Lower lobe of right lung (tissue), 2 donors: ENCODE measurements around the gene GART. TPM values are rescaled to one million over a fixed set of nuclear protein-coding genes. Genes with fewer than 3 reads are reported as not detected.
"Not testable (repeated sequence)": the region's sequence is repeated elsewhere in the genome, so short reads cannot be mapped to it uniquely, and the experiment has no call there.

Experiments
- ATAC-seq, 2 donors: fragments of 200-7000 bp; cut with Tn5 transposase; one replicate each; pipeline ENCODE4 v1.9.1; 2020 to 2022; ENCODE audit warnings: mild to moderate bottlenecking in 2 of 2, moderate library complexity in 2 of 2
- DNase-seq: peaks from one replicate; pipeline ENCODE4 v3.0.0-alpha.2; 2020
- H3K27ac ChIP-seq: fragments of 200-600 bp; one replicate; pipeline ENCODE4 v1.8.0; 2022
- H3K27me3 ChIP-seq: fragments of 200-600 bp; one replicate; pipeline ENCODE4 v1.8.0; 2022; ENCODE audit warnings: low read depth
- H3K36me3 ChIP-seq: fragments of 200-600 bp; one replicate; pipeline ENCODE4 v1.8.0; 2022; ENCODE audit warnings: mild to moderate bottlenecking
- H3K4me1 ChIP-seq: fragments of 200-600 bp; one replicate; pipeline ENCODE4 v1.8.0; 2022
- H3K4me3 ChIP-seq: fragments of 200-600 bp; one replicate; pipeline ENCODE4 v1.8.0; 2022; ENCODE audit warnings: mild to moderate bottlenecking
- H3K9me3 ChIP-seq: fragments of 200-600 bp; one replicate; pipeline ENCODE4 v1.8.0; 2022
- intact Hi-C: fragments of 100-400 bp; cut with DNase I; formaldehyde crosslinking; loops from one replicate; pipeline ENCODE4 v1.11.0; 2022
- total RNA-seq: library from RNA; stranded (reverse); fragmentation: NEBNext Ultra II Directional; extraction: Animal tissue kit (Norgen Biotek cat#: 25700); gene quantifications from one replicate; pipeline ENCODE4 v1.2.1, GENCODE V29; 2021
- TF ChIP-seq, protein P1 (sequence below): fragments of 200-600 bp; IDR thresholded peaks from one replicate; pipeline ENCODE4 v1.8.0; 2022; ENCODE audit warnings: antibody characterized with exemption, mild to moderate bottlenecking
- donor health status: DM: no; HTN: yes; CAD: no; lungs with severe emphysema.

Gene GART
- total RNA-seq, 1 donor from 2014 or later: 53.8 TPM

DNA sequence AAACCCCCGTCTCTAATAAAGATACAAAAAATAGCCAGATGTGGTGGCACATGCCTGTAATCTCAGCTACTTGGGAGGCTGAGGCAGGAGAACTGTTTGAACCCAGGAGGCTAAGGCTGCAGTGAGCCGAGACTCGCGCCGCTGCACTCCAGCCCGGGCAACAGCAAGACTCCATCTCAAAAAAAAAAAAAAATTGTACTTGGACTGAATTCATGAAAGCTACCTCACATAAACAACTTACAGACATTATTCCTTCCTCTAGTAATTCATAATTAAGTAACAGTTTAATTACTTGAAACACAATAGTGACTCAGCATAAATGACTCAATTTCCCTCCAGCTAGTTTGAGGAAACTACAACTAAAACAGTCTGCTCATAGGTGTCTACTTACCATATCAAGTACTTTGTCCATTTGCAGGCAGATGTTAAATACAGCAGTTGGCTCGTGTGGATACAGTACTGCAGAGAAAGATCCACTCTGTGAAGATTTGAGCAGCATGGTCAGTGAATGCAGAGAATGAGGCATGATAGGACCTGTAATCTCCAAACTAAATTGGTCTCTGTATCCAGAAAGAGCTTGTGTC lies 37.1 kb upstream of the GART start:
- intact Hi-C loops: no loop called here
- no peaks in the 10 kb centered on the region for H3K9me3 ChIP-seq
- no peaks in the 10 kb centered on the region for H3K27me3 ChIP-seq
- H3K4me3 ChIP-seq: no peak overlapping the region
- ATAC-seq (peak in 1 of 2 donors; percentile 21), DNase-seq (no peak)
- H3K4me1 ChIP-seq: peaks cover 6% of the 10 kb centered on the region
- H3K36me3 ChIP-seq: peaks cover 43% of the 10 kb centered on the region
- TF ChIP-seq, protein P1, sequence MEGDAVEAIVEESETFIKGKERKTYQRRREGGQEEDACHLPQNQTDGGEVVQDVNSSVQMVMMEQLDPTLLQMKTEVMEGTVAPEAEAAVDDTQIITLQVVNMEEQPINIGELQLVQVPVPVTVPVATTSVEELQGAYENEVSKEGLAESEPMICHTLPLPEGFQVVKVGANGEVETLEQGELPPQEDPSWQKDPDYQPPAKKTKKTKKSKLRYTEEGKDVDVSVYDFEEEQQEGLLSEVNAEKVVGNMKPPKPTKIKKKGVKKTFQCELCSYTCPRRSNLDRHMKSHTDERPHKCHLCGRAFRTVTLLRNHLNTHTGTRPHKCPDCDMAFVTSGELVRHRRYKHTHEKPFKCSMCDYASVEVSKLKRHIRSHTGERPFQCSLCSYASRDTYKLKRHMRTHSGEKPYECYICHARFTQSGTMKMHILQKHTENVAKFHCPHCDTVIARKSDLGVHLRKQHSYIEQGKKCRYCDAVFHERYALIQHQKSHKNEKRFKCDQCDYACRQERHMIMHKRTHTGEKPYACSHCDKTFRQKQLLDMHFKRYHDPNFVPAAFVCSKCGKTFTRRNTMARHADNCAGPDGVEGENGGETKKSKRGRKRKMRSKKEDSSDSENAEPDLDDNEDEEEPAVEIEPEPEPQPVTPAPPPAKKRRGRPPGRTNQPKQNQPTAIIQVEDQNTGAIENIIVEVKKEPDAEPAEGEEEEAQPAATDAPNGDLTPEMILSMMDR: no peak
- no peak overlapping the region for H3K27ac ChIP-seq

DNA sequence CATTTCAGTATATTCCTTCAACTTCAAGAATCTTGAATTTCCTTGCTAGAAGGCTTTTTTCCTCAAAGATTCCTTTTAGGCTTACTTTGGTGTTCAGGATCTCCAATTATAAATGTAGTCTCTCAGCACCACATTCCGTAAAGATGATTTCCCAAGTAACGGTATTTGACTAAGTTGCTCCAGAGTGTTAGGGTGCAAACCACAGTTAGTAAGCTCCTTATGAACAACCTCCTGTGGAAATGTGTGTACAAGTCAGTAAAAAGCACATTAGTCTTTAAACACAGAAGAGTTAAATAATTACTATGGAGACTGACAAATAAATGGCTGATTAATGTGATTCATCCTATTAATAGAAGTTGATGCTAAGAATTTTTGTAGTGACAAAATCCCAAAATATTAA lies 36.3 kb upstream of the GART start:
- intact Hi-C loops: no loop called here
- ATAC-seq: no peak
- H3K9me3 ChIP-seq: no peaks in the 10 kb centered on the region
- peaks cover 6% of the 10 kb centered on the region for H3K4me1 ChIP-seq
- no peak overlapping the region for H3K27ac ChIP-seq
- TF ChIP-seq, protein P1: no peak
- peaks cover 51% of the 10 kb centered on the region for H3K36me3 ChIP-seq
- no peak overlapping the region for H3K4me3 ChIP-seq
- no peak for DNase-seq
- H3K27me3 ChIP-seq: no peaks in the 10 kb centered on the region

DNA sequence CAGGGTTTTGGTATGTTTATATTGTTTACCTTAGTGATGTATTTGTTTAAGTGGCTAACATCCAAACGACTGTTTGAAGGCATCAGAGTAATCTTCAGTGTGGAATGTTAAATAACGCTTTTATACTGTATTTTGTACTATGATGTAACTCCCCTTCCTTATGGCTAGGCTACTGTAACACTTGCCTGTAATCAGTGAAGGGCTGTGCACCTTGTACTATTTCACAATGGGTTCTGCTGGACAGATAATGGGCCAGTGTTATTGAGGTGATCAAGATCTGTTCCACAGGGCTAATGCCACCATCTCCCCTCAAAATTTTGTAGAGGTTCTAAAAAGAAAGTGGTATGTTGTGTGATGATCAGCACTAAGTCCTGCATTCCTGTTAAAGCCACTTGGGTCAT lies 34.8 kb upstream of the GART start:
- H3K4me3 ChIP-seq, H3K27me3 ChIP-seq, H3K9me3 ChIP-seq, H3K4me1 ChIP-seq, H3K27ac ChIP-seq, DNase-seq, intact Hi-C loops: not testable (repeated sequence)
- ATAC-seq: peak; percentile 27 to 43
- peaks cover 66% of the 10 kb centered on the region for H3K36me3 ChIP-seq

DNA sequence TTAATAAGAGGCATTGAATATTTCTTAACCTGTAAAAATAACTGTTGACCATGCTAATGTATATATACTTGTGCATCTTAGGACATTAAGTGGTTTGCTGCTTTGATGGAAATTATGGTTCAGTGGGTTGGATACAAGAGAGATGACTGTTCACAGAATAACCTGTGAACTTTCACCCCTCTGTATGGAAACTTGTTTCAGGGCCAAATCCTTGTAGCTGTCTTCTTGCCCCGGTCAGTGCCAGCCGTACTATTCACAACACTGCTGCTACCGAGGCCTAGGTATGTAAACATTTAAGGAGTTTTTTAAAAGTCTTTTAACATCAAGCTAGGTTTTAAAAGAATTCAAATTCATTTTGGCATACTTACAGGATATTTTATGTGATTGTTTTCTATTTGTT lies 30.4 kb upstream of the GART start:
- H3K27ac ChIP-seq: no peak overlapping the region
- H3K9me3 ChIP-seq: no peaks in the 10 kb centered on the region
- ATAC-seq: no peak
- DNase-seq: no peak
- intact Hi-C loops: no loop called here
- peaks cover 6% of the 10 kb centered on the region for H3K4me1 ChIP-seq
- H3K27me3 ChIP-seq: no peaks in the 10 kb centered on the region
- H3K36me3 ChIP-seq: peaks cover 99% of the 10 kb centered on the region
- no peak overlapping the region for H3K4me3 ChIP-seq
- TF ChIP-seq, protein P1: no peak

DNA sequence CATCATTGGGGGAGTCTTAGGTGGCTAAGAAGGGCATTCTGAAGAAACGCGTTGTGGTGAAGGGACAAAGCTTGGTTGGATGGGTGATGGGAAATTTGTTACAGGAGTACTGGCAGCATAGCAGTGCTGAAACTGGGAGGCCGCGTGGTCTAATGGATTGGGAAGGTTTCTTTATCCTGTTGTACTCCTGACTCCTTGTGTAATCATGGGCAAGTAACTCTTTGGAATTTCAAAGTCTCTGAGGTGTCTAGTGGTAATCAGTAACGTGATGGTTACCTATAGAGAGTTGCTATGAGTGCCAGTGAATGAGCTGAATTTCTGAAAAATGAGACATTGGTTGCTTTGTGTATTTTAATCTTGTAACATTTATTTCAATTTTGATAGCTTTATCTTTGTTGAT lies 28.1 kb upstream of the GART start:
- peaks cover 85% of the 10 kb centered on the region for H3K36me3 ChIP-seq
- TF ChIP-seq, protein P1: no peak

DNA sequence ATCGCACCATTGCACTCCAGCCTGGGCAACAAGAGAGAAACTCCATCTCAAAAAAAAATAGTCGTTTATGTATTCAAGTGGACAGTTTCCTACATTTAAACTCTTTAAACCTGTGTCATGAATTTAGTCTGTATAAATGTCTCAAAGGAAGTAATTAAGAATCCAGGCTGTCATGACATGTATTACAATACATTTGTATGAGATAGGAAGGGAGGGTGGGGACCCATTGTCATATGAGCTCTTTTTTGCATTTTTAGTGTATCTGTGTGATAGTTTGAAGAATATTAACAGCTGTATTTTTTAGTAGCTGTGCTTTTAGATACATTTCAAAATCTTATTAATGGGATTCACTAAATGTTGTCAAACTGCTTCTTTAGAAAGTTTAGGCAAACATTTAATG lies 26.5 kb upstream of the GART start:
- Histone ChIP-seq H3K4me3 (no peak overlapping the region), H3K36me3 (peaks cover 85% of the 10 kb centered on the region), H3K27ac (no peak overlapping the region), H3K4me1 (no peaks in the 10 kb centered on the region), H3K27me3 (no peaks in the 10 kb centered on the region), H3K9me3 (no peaks in the 10 kb centered on the region)
- intact Hi-C loops: no loop called here
- DNase-seq (no peak), ATAC-seq (no peak)
- TF ChIP-seq, protein P1: no peak

More for the DNA sequence above, 28.1 kb upstream of the GART start:
- intact Hi-C loops: no loop called here
- H3K4me1 ChIP-seq: no peaks in the 10 kb centered on the region
- DNase-seq (no peak), ATAC-seq (no peak)
- H3K27me3 ChIP-seq: no peaks in the 10 kb centered on the region
- H3K4me3 ChIP-seq: no peak overlapping the region
- no peak overlapping the region for H3K27ac ChIP-seq
- H3K9me3 ChIP-seq: no peaks in the 10 kb centered on the region
